HG02678 (cell line): ENCODE results near the gene APCDD1L.
"Not testable (repeated sequence)": the region's sequence is repeated elsewhere in the genome, so short reads cannot be mapped to it uniquely, and the experiment has no call there.

Experiments
- ATAC-seq: cut with Tn5 transposase; IDR thresholded peaks from one replicate; pipeline ENCODE4 v1.9.1; 2021; ENCODE audit warnings: mild to moderate bottlenecking, moderate library complexity; ENCODE audit not compliant: unreplicated experiment

APCDD1L gene

GRCh38 chr20:58545565-58546415 lies 30.6 kb upstream of the APCDD1L start:
- no peak for ATAC-seq

- no peak for ATAC-seq
Measured at GRCh38 chr20:58544891-58545290, 29.7 kb upstream of the APCDD1L start.

- ATAC-seq = no peak
Measured at GRCh38 chr20:58544286-58544685, 29.1 kb upstream of the APCDD1L start.

- ATAC-seq = no peak
Measured at GRCh38 chr20:58543274-58543673, 28.1 kb upstream of the APCDD1L start.

- ATAC-seq = no peak
Measured at GRCh38 chr20:58542411-58543095, 27.4 kb upstream of the APCDD1L start.

GRCh38 chr20:58542034-58542410 lies 26.8 kb upstream of the APCDD1L start:
- ATAC-seq = not testable (repeated sequence)

- no peak for ATAC-seq
Measured at GRCh38 chr20:58538752-58539151, 23.6 kb upstream of the APCDD1L start.

GRCh38 chr20:58537831-58538230 lies 22.6 kb upstream of the APCDD1L start:
- ATAC-seq = no peak

GRCh38 chr20:58536289-58536688 lies 21.1 kb upstream of the APCDD1L start:
- ATAC-seq = no peak

GRCh38 chr20:58531657-58532056 lies 16.5 kb upstream of the APCDD1L start:
- ATAC-seq = no peak

- ATAC-seq = no peak
Measured at GRCh38 chr20:58531063-58531462, 15.9 kb upstream of the APCDD1L start.

GRCh38 chr20:58528412-58528811 lies 13.2 kb upstream of the APCDD1L start:
- ATAC-seq = no peak

GRCh38 chr20:58526411-58526810 lies 11.2 kb upstream of the APCDD1L start:
- ATAC-seq = no peak

GRCh38 chr20:58524814-58525213 lies 9.6 kb upstream of the APCDD1L start:
- no peak for ATAC-seq

- no peak for ATAC-seq
Measured at GRCh38 chr20:58523971-58524315, 8.7 kb upstream of the APCDD1L start.

GRCh38 chr20:58523072-58523970 lies 8.1 kb upstream of the APCDD1L start:
- no peak for ATAC-seq

GRCh38 chr20:58522666-58523065 lies 7.5 kb upstream of the APCDD1L start:
- ATAC-seq = no peak

- no peak for ATAC-seq
Measured at GRCh38 chr20:58521763-58522162, 6.6 kb upstream of the APCDD1L start.

GRCh38 chr20:58519940-58520712 lies 4.9 kb upstream of the APCDD1L start:
- no peak for ATAC-seq

GRCh38 chr20:58518896-58519593 lies 3.8 kb upstream of the APCDD1L start:
- no peak for ATAC-seq
